Heart right ventricle (tissue), 16 donors: ENCODE results near the gene SDCCAG8. TPM values are rescaled to one million over a fixed set of nuclear protein-coding genes. Genes with fewer than 3 reads are reported as not detected.

Experiments used
- ATAC-seq, 8 donors: fragments of 200-7000 bp; cut with Tn5 transposase; one replicate each; pipeline ENCODE4 v1.9.1; 2020; ENCODE audit warnings: mild to moderate bottlenecking in 8 of 8, moderate library complexity in 8 of 8, moderate number of reproducible peaks in 1 of 8
- DNase-seq, 2 donors: peaks; one replicate each; pipeline ENCODE4 v3.0.0-alpha.2; 2020
- H3K27ac ChIP-seq, 10 donors: fragments of 200-600 bp; sonication (generic) in 2 of 10; one replicate each; pipeline versions ENCODE4 v1.5.0 to v1.8.0; 2020 to 2022; ENCODE audit warnings: mild to moderate bottlenecking in 3 of 10
- H3K27me3 ChIP-seq, 7 donors: fragments of 200-600 bp; one replicate each; pipeline ENCODE4 v1.8.0; 2021 to 2022; ENCODE audit warnings: mild to moderate bottlenecking in 2 of 7
- H3K36me3 ChIP-seq, 9 donors: fragments of 200-600 bp; sonication (generic) in 1 of 9; one replicate each; pipeline versions ENCODE4 v1.5.0 to v1.8.0; 2020 to 2022; ENCODE audit warnings: mild to moderate bottlenecking in 2 of 9
- H3K4me1 ChIP-seq, 9 donors: fragments of 200-600 bp; sonication (generic) in 1 of 9; one replicate each; pipeline versions ENCODE4 v1.5.0 to v1.8.0; 2020 to 2022; ENCODE audit warnings: mild to moderate bottlenecking in 4 of 9
- H3K4me3 ChIP-seq, 10 donors: fragments of 200-600 bp; sonication (generic) in 2 of 10; one replicate each; pipeline versions ENCODE4 v1.5.0 to v1.8.0; 2020 to 2022; ENCODE audit warnings: mild to moderate bottlenecking in 7 of 10, moderate library complexity in 2 of 10
- H3K9me3 ChIP-seq, 11 donors: fragments of 200-600 bp in 10 of 11; sonication (generic) in 2 of 11; one replicate each; pipeline versions ENCODE4 v1.5.0 to v1.8.0; 2013 to 2022; ENCODE audit warnings: mild to moderate bottlenecking in 2 of 11, control low read depth in 1 of 11, moderate library complexity in 1 of 11
- CTCF ChIP-seq, 9 donors: fragments of 200-600 bp; sonication (generic) in 2 of 9; IDR thresholded peaks; one replicate each; pipeline versions ENCODE4 v1.5.0 to v1.8.0; 2021 to 2022; ENCODE audit warnings: antibody characterized with exemption in 9 of 9, mild to moderate bottlenecking in 5 of 9, moderate library complexity in 1 of 9
- WGBS, 2 donors: extraction: QIAGEN DNeasy Blood & Tissue Kit; methylation state at CpG; one replicate each; pipeline ENCODE4 v1.1.7; 2013; ENCODE audit warnings: inconsistent platforms in 1 of 2; 5-methylcytosine and 5-hydroxymethylcytosine counted together
- intact Hi-C, 10 donors: fragments of 100-400 bp; cut with DNase I; formaldehyde crosslinking; loops; one replicate each; pipeline versions ENCODE4 v1.11.1 to v1.14.2; 2022
- polyA plus RNA-seq, 2 donors: library from polyadenylated mRNA; stranded (reverse); fragments of 200-250 nt; gene quantifications; one replicate each; pipeline ENCODE4 v1.2.3, GENCODE V29; 2013
- total RNA-seq, 10 donors: library from RNA; stranded (reverse); fragmentation: NEBNext Ultra II Directional in 3 of 10; extraction: Animal tissue kit (Norgen Biotek cat#: 25700) in 3 of 10; gene quantifications; one replicate each; pipeline versions ENCODE4 v1.2.1 to v1.2.4, GENCODE V29; 2021 to 2023
- donor health status: Arrhythmogenic right ventricular cardiomyopathy.
- donor health status: ischemic (EF 13 %, LVEDD 7.1; RV severe dilation, severe dysfunction).
- donor health status: healthy with polysubstance abuse.
- donor health status: DM: no; HTN: yes; CAD: no.
- donor health status: DM: no; HTN: no; CAD: no.
- donor health status: ischemic (EF 25% LVEDD 6.9; RV normal size, moderate dysfunction).
- donor health status: ischemic (EF 25% LVEDD 5.7; RV mildly dilated, moderate dysfunction).
- donor health status: healthy.
- donor health status: DM: yes; HTN: yes; CAD: no.
- donor health status: Ischemic cardiomyopathy.
- donor health status: ischemic (EF 35%, LVEDD 5.7; RV mildly dilated, moderate dysfunction).
- donor health status: nonischemic (EF 11% LVEDD 7.7; RV severe dilation, severe dysfunction).
- donor health status: DM: yes; HTN: yes; CAD: no.
- donor health status: PGD.
- donor health status: ischemic (EF 29% LVEDD 5.4; RV normal size, mild dysfunction).
- donor health status: nonischemic (EF 23%, LVEDD 6.1; RV moderate dilation, normal function).

SDCCAG8 gene
- total and polyA plus RNA-seq, 12 donors, result 7.7 to 37.1 (median 26.3) TPM

GRCh38 chr1:243394066-243394465, 138.2 kb downstream of the SDCCAG8 start:
- intact Hi-C loops, result no loop called here
- H3K4me1 ChIP-seq, result no peaks in the 10 kb centered on the region
- WGBS, 2 donors, result 90 to 94% methylated on average over 4 of the region's 4 CpGs

GRCh38 chr1:243394601-243395464, 139.0 kb downstream of the SDCCAG8 start:
- intact Hi-C loops, result no loop called here

More at GRCh38 chr1:243394066-243394465, 138.2 kb downstream of the SDCCAG8 start:
- DNase-seq (no peak), ATAC-seq (no peak)
- no peaks in the 10 kb centered on the region for H3K27me3 ChIP-seq
- H3K4me3 ChIP-seq, result no peak overlapping the region
- peaks cover 0 to 17% (median 0%) of the 10 kb centered on the region in 9 donors for H3K36me3 ChIP-seq
- no peak overlapping the region for H3K27ac ChIP-seq
- no peak for TF ChIP-seq CTCF (IDR thresholded peaks at IDR 0.05)
- H3K9me3 ChIP-seq, result no peaks in the 10 kb centered on the region

GRCh38 chr1:243396424-243396823, 140.6 kb downstream of the SDCCAG8 start:
- Histone ChIP-seq H3K27ac (no peak overlapping the region), H3K36me3 (peaks cover 0 to 14% (median 0%) of the 10 kb centered on the region in 9 donors), H3K4me1 (no peaks in the 10 kb centered on the region), H3K9me3 (no peaks in the 10 kb centered on the region), H3K4me3 (no peak overlapping the region), H3K27me3 (no peaks in the 10 kb centered on the region)
- no peak for DNase-seq
- TF ChIP-seq CTCF (IDR thresholded peaks at IDR 0.05), result no peak
- ATAC-seq, result no peak
- intact Hi-C loops, result no loop called here

More at GRCh38 chr1:243394601-243395464, 139.0 kb downstream of the SDCCAG8 start:
- WGBS, 2 donors, result 91 to 94% methylated on average over 15 of the region's 15 CpGs
- TF ChIP-seq CTCF (IDR thresholded peaks at IDR 0.05), result no peak
- ATAC-seq (no peak), DNase-seq (no peak)
- H3K27ac ChIP-seq, result no peak overlapping the region
- no peaks in the 10 kb centered on the region for H3K27me3 ChIP-seq
- H3K9me3 ChIP-seq, result no peaks in the 10 kb centered on the region
- no peak overlapping the region for H3K4me3 ChIP-seq
- H3K4me1 ChIP-seq, result no peaks in the 10 kb centered on the region
- H3K36me3 ChIP-seq, result peaks cover 0 to 17% (median 0%) of the 10 kb centered on the region in 9 donors

- TF ChIP-seq CTCF (IDR thresholded peaks at IDR 0.05), result no peak
- ATAC-seq (no peak), DNase-seq (no peak)
- Histone ChIP-seq H3K36me3 (peaks cover 0 to 14% (median 0%) of the 10 kb centered on the region in 9 donors), H3K27ac (no peak overlapping the region), H3K27me3 (no peaks in the 10 kb centered on the region), H3K4me1 (no peaks in the 10 kb centered on the region), H3K4me3 (no peak overlapping the region), H3K9me3 (no peaks in the 10 kb centered on the region)
- intact Hi-C loops, result no loop called here
- 64 to 72% methylated on average over 5 of the region's 5 CpGs for WGBS, 2 donors
These were observed 141.0 kb downstream of the SDCCAG8 start for GRCh38 chr1:243396876-243397275.
